Suppressor macrophage (primary cell): ENCODE data around the gene CTNNA3.

Source experiments
- DNase-seq, 4 experiments: peaks; one replicate each; pipeline ENCODE4 v3.0.0-alpha.2; 2020 to 2022

The CTNNA3 gene

DNA sequence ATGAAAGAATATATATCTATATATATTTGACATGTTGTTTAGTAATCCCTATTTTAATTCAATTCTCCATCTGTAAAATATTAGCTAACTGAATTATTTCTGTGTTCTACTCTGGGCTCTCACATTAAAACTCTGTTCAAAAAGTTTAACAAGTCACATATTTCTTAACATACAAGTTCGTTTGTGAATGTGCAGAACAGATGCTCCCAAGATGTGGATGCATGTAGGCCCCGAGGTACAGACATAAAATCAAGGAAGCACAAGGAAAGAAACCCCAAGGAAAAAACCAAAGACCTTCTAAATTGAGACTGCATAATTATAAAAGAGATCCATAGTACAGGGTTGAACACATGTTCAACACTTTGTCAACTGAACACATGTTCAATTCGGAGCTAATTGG is 595.0 kb downstream of the CTNNA3 start:
- DNase-seq = no peak

DNA sequence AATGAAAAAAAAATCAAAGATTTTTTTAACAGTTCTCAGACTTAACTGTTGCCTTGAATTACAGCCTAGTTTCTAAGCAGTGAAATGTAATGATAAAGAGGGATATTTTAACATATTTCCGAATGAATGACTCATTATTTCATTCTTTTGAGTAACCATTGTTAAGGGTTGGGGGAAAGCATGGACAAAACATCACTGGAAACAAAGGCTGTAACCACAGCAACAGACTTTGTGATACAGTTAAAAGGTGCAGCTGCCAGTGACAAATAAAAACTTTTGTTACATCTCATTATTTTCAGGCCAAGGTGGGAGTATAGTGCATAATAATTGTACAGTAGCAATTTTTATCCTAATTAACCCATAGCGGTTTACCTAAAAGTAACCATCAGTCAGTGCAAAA is 597.5 kb downstream of the CTNNA3 start:
- DNase-seq = no peak

GRCh38 chr10:67095531-67095930 is 600.5 kb downstream of the CTNNA3 start:
- DNase-seq = no peak

- DNase-seq = no peak
These were observed 608.0 kb downstream of the CTNNA3 start for GRCh38 chr10:67088036-67088435.

GRCh38 chr10:67087135-67087425 is 608.9 kb downstream of the CTNNA3 start:
- DNase-seq = no peak

DNA sequence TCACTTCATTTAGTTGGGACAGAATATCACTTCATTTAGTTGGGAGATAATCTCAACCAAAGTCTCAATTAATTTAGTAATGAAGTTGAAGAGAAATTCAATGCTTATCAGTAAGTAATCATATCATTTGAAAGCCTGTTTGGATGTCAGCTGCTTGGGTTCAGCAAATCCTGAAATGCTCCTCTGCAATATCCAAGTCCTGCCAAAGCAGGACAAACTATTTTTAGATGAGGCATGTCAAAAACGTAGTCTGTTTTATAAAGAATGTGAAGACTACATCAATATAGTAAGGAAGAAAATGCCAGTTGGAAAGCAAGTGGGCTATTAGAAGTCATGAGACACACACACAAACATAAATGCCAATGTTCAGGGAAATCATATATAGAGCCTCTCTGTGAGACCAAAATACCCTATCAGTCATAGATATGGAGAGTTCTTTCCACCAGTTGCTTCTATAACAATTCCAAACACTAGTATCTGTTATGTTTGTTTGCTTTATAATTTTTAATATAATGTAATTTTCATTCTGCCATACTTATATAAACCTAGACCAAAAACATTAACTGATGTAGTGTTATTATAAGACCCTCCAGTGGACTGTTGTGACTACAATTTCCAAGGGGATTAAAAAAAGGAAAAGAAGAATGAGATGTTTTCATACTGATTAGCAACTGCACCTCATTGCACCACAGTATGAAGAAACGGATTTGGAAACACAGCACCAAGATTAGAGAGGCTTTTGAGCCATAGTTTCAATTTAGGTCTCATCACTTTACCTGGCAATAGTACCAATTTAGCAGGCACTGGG is 609.5 kb downstream of the CTNNA3 start:
- no peak for DNase-seq

- DNase-seq = peak in 1 of 4 experiments; percentile 1
These were observed 616.9 kb downstream of the CTNNA3 start for GRCh38 chr10:67079126-67079525.

- no peak for DNase-seq
These were observed 618.6 kb downstream of the CTNNA3 start for GRCh38 chr10:67077376-67077775.

GRCh38 chr10:67076144-67076543 is 619.9 kb downstream of the CTNNA3 start:
- DNase-seq = no peak

DNA sequence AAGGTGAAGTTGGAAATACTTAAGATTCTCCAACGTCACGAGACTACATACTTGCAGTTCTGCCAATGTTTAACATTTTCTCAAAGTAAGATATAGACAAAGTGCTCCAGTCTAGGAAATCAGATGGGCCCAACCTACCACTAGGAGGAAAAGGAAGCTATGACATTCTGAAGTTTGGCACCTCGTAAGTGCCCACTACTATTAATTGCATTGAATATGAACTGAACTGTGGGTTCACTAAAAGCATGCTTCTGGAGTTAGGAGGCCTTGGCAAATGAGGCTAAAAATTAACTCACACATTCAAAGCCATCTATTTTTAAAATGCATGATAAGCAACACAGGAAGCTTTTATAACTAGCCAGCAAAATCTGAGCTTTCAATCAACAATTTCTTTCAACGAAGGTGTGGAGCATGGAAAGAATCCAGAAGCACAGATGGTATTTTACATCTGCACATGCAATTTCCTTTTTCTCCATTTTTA is 620.5 kb downstream of the CTNNA3 start:
- no peak for DNase-seq

- DNase-seq = no peak
These were observed 623.3 kb downstream of the CTNNA3 start for GRCh38 chr10:67072654-67073053.

- no peak for DNase-seq
These were observed 645.6 kb downstream of the CTNNA3 start for GRCh38 chr10:67050415-67050814.

DNA sequence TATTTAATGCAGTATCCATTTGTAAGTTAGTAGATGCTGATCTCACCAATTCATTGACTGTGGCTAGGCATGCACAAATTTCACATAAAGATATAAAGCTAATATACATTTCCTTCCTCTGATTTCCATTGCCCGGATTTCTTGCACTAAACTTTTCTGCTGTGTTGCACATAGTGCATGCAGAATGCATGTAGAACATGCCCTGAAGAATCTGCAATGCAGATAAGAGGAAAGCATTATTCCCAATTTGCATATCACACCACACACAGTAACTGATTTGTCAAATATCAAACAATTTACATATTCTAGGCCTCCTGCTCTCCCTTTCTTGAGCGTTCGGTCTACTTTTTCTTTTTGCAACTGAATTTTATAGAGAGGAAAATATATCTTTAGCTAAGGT is 646.0 kb downstream of the CTNNA3 start:
- no peak for DNase-seq

- DNase-seq = no peak
These were observed 649.5 kb downstream of the CTNNA3 start for GRCh38 chr10:67046507-67046906.

DNA sequence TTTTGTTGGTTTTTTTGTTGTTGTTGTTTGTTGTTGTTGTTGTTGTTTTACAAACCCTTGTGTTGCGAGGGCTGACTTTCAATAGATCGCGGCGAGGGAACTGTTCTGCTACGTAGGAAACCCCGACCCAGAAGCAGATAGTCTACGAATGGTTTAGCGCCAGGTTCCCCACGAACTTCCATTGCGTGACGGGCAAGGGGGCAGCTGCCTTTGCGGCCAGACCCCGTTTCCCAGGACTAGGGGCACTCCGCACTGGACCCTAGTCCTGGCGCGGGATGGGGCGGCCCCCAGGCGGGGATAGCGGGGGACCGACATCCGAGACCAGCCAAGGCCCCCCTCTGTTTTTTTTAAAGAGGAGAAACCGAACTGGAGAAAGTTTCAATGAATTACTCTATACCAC is 650.6 kb downstream of the CTNNA3 start:
- DNase-seq = no peak

GRCh38 chr10:67043041-67043440 is 653.0 kb downstream of the CTNNA3 start:
- no peak for DNase-seq

GRCh38 chr10:67036808-67037207 is 659.2 kb downstream of the CTNNA3 start:
- DNase-seq = peak in 3 of 4 experiments; percentile 6 to 48 (median 39)

DNA sequence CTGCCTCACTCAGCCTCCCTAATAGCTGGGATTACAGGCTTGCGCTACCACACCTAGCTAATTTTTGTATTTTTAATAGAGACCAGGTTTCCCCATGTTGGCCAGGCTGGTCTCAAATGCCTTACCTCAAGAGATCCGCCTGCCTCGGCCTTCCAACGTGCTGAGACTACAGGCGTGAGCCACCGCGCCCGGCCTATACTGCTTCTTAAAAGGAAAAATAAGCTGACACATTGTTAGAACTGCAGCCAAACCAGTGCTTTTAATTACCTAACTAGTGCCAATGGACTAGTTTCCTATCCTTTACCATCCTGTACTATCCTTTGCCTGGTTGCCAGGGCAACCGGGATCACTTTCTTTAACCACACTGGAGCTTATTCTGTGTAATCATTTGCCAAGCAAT is 662.1 kb downstream of the CTNNA3 start:
- no peak for DNase-seq

- DNase-seq = no peak
These were observed 673.9 kb downstream of the CTNNA3 start for GRCh38 chr10:67022099-67022498.

GRCh38 chr10:67017218-67017617 is 678.8 kb downstream of the CTNNA3 start:
- DNase-seq = no peak

GRCh38 chr10:67015225-67015624 is 680.8 kb downstream of the CTNNA3 start:
- DNase-seq = peak in 1 of 4 experiments; percentile 5

GRCh38 chr10:67011981-67012380 is 684.0 kb downstream of the CTNNA3 start:
- no peak for DNase-seq

- DNase-seq = no peak
These were observed 684.5 kb downstream of the CTNNA3 start for GRCh38 chr10:67011480-67011879.

- no peak for DNase-seq
These were observed 690.0 kb downstream of the CTNNA3 start for GRCh38 chr10:67005981-67006380.

- no peak for DNase-seq
These were observed 691.3 kb downstream of the CTNNA3 start for GRCh38 chr10:67004690-67005089.
